Measurements from ENCODE around the gene BTBD9.

Gene BTBD9

GRCh38 chr6:38639498-38640215 is at the start of gene BTBD9:
Gene BTBD9, minus strand, starts transcription at chr6:38639929.
- DNase-seq, result peak; percentile 92

- DNase-seq, result no peak
Measured at GRCh38 chr6:38688579-38689087, 48.9 kb upstream of the BTBD9 start.

GRCh38 chr6:38687549-38687948 is 47.8 kb upstream of the BTBD9 start:
- DNase-seq, result no peak

GRCh38 chr6:38687043-38687353 is 47.3 kb upstream of the BTBD9 start:
- no peak for DNase-seq

GRCh38 chr6:38686270-38687042 is 46.7 kb upstream of the BTBD9 start:
- no peak for DNase-seq

- no peak for DNase-seq
Measured at GRCh38 chr6:38684904-38685303, 45.2 kb upstream of the BTBD9 start.

GRCh38 chr6:38684237-38684636 is 44.5 kb upstream of the BTBD9 start:
- DNase-seq, result no peak

- DNase-seq, result no peak
Measured at GRCh38 chr6:38681850-38682249, 42.1 kb upstream of the BTBD9 start.

- DNase-seq, result no peak
Measured at GRCh38 chr6:38679668-38680067, 39.9 kb upstream of the BTBD9 start.

- no peak for DNase-seq
Measured at GRCh38 chr6:38678178-38678760, 38.5 kb upstream of the BTBD9 start.

- no peak for DNase-seq
Measured at GRCh38 chr6:38676974-38677544, 37.3 kb upstream of the BTBD9 start.

- DNase-seq, result no peak
Measured at GRCh38 chr6:38676236-38676973, 36.7 kb upstream of the BTBD9 start.

GRCh38 chr6:38673397-38674165 is 33.9 kb upstream of the BTBD9 start:
- DNase-seq, result peak; percentile 8

GRCh38 chr6:38671885-38672467 is 32.2 kb upstream of the BTBD9 start:
- peak; percentile 68 for DNase-seq

GRCh38 chr6:38658418-38659167 is 18.9 kb upstream of the BTBD9 start:
- DNase-seq, result no peak

- DNase-seq, result no peak
Measured at GRCh38 chr6:38656896-38657295, 17.2 kb upstream of the BTBD9 start.

GRCh38 chr6:38654263-38654662 is 14.5 kb upstream of the BTBD9 start:
- no peak for DNase-seq

- no peak for DNase-seq
Measured at GRCh38 chr6:38651121-38651784, 11.5 kb upstream of the BTBD9 start.

- DNase-seq, result no peak
Measured at GRCh38 chr6:38650207-38650752, 10.6 kb upstream of the BTBD9 start.

- DNase-seq, result no peak
Measured at GRCh38 chr6:38649744-38650143, 10.0 kb upstream of the BTBD9 start.

All from NCI-H2227 treated with DMSO at 0.1 percent for 48 hours (cell line).